Measurements from ENCODE around the gene GLIPR2.

The GLIPR2 gene

DNA sequence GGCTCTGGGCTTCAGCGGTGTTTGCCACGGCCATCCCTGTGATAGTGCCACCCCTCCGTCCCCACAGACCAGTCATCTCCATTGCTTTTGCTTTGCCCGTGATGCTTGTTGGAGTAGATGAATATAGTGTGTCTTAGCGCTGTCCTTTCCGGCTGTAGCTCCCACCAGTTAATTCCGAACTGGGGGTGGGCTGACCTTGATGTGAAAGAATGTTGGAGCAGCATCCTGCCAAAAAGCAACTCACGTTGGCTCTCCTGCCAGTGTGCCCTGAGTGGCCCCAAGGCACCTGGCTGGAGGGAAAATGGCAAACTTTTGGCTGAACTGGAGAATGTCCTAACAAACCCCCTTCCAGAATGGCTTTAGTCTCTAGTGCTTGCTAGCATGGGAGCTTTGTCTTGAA lies 74.2 kb downstream of the GLIPR2 start:
- TF ChIP-seq GATA3 (IDR thresholded peaks at IDR 0.05; ENCODE audit: low read depth, low read length) (no peak), GATA2 (IDR thresholded peaks at IDR 0.05; ENCODE audit: low read depth, low read length) (no peak)

DNA sequence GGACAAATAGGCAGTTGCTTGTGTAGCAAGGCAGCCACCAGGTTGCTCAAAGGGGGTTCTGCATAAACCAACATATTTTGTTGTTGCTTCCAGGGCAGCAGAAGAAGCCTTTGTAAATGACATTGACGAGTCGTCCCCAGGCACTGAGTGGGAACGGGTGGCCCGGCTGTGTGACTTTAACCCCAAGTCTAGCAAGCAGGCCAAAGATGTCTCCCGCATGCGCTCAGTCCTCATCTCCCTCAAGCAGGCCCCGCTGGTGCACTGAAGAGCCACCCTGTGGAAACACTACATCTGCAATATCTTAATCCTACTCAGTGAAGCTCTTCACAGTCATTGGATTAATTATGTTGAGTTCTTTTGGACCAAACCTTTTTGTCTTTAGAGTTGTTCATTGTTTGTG lies 75.0 kb downstream of the GLIPR2 start:
- TF ChIP-seq GATA3 (IDR thresholded peaks at IDR 0.05; ENCODE audit: low read depth, low read length) (no peak), GATA2 (IDR thresholded peaks at IDR 0.05; ENCODE audit: low read depth, low read length) (no peak)

DNA sequence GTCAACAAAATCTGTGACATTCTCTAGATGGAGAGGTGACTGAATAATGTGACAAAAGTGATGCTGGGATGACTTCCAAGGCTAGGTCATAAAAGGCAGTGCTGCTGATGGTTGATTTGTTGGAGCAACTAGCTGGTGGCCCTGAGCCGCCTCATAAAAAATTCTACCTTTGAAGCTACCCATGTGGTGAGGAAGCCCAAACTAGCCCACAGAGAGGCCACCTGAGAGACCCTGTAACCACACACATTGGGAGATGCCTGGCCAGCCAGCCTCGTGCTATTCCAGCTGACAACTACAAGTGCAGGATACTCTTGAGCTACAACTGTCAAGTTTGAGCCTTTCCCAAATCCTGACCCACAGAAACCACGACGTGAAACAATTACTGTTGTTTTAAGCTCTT lies 76.9 kb downstream of the GLIPR2 start:
- TF ChIP-seq GATA3 (IDR thresholded peaks at IDR 0.05; ENCODE audit: low read depth, low read length) (no peak), GATA2 (IDR thresholded peaks at IDR 0.05; ENCODE audit: low read depth, low read length) (no peak)
